ENCODE measurements around the gene GPSM1. TPM values are rescaled to one million over a fixed set of nuclear protein-coding genes. Genes with fewer than 3 reads are reported as not detected.
"Not testable (repeated sequence)": the region's sequence is repeated elsewhere in the genome, so short reads cannot be mapped to it uniquely, and the experiment has no call there.

GPSM1 gene
- total RNA-seq, 3 donors from 2014 or later = 12.8 to 13.6 (median 13.4) TPM

DNA sequence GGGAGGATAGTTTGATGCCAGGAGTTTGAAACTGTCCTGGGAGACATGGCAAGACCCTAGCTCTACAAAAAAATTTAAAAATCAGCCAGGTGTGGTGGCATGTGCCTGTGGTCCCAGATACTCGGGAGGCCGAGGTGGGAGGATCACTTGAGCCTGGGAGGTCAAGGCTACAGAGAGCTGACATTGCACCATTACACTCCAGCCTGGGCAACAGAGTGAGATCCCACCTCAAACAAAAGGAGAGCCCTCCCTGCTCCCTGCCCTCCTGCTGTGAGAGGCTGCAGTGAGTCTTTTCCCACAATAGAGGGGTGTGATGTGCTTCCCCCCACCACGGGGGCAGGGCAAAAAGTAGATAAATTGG is 13.3 kb upstream of the GPSM1 start:
- Mint-ChIP-seq H3K4me3 (no peak overlapping the region), H3K27me3 (ENCODE audit: low read depth) (no peaks in the 10 kb centered on the region), H3K36me3 (ENCODE audit: insufficient read depth) (no peaks in the 10 kb centered on the region), H3K4me1 (ENCODE audit: low read depth) (no peaks in the 10 kb centered on the region), H3K9me3 (peaks cover 5% of the 10 kb centered on the region)
- DNase-seq (no peak), ATAC-seq (no peak)

- DNase-seq = no peak
- no peak for ATAC-seq
- Mint-ChIP-seq H3K27me3 (ENCODE audit: low read depth) (no peaks in the 10 kb centered on the region), H3K4me1 (ENCODE audit: low read depth) (no peaks in the 10 kb centered on the region), H3K36me3 (ENCODE audit: insufficient read depth) (no peaks in the 10 kb centered on the region), H3K9me3 (peaks cover 5% of the 10 kb centered on the region), H3K4me3 (no peak overlapping the region)
Measured at GRCh38 chr9:136314944-136315343, 12.4 kb upstream of the GPSM1 start.

DNA sequence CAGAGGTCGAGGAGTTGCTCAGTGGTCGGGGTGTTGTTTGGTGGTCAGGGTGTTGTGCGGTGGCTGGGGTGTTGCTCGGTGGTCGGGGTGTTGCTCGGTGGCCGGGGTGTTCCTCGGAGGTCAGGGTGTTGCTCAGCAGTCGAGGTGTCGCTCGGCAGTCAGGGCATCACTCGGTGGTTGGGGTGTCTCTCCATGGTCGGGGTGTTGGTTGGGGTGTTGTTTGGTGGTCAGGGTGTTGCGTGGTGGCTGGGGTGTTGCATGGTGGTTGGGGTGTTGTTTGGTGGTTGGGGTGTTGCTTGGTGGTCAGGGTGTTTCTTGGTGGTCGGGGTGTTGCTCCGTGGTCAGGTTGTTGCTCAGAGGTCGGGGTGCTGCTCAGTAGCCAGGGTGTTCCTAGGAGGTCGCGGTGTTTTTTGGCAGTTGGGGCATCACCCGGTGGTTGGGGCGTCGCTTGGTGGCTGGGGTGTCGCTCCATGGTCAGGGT is 11.0 kb upstream of the GPSM1 start:
- Mint-ChIP-seq H3K4me3 (no peak overlapping the region), H3K27me3 (ENCODE audit: low read depth) (no peaks in the 10 kb centered on the region), H3K4me1 (ENCODE audit: low read depth) (no peaks in the 10 kb centered on the region), H3K9me3 (peaks cover 5% of the 10 kb centered on the region), H3K36me3 (ENCODE audit: insufficient read depth) (no peaks in the 10 kb centered on the region)
- DNase-seq = no peak
- ATAC-seq = peak; percentile 20 to 51

DNA sequence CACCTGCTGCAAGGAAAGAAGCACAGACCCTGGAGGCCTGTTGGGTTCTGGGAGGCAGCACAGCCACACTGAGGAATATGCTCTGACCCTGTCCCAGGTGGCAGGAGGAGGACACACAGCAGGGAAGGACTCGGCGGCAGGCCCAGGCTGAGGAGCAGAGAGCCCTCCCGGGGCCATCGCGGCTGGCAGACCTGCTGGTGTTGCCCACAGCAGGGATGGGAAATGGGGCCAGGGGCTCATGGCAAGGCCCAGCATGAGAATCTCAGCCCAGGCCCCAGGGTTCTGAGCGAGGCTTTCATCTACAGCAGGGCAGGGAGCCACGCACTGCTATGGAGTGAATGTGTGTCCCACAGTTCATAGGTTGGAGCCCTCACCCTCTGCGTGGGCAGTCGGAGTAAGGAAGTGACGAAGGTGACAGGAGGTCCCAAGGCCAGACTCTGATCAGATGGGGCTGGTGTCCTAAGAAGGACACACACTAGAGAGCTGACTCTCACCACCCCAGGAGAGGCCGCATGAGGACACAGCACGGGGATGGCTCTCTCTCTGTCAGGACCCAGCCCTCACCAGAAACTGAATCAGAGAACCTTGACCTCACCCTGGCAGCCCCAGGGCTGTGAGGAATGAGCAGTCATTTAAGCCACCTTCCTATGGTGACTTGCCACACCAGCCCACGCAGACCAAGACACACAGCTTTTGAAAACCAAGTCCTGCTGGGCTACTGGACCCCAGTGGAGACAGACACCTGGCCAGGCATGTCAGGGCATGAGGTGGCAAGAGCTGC is 10.3 kb upstream of the GPSM1 start:
- DNase-seq (no peak), ATAC-seq (no peak)
- peaks cover 5% of the 10 kb centered on the region for H3K9me3 Mint-ChIP-seq
- no peaks in the 10 kb centered on the region for H3K27me3 Mint-ChIP-seq (ENCODE audit: low read depth)
- no peak overlapping the region for H3K4me3 Mint-ChIP-seq
- H3K4me1 Mint-ChIP-seq (ENCODE audit: low read depth) = no peaks in the 10 kb centered on the region
- H3K36me3 Mint-ChIP-seq (ENCODE audit: insufficient read depth) = no peaks in the 10 kb centered on the region

GRCh38 chr9:136317695-136318094 is 9.6 kb upstream of the GPSM1 start:
- Mint-ChIP-seq H3K9me3 (peaks cover 5% of the 10 kb centered on the region), H3K36me3 (ENCODE audit: insufficient read depth) (no peaks in the 10 kb centered on the region), H3K4me3 (no peak overlapping the region), H3K4me1 (ENCODE audit: low read depth) (no peaks in the 10 kb centered on the region), H3K27me3 (ENCODE audit: low read depth) (no peaks in the 10 kb centered on the region)
- no peak for DNase-seq
- no peak for ATAC-seq

GRCh38 chr9:136318111-136318775 is 9.1 kb upstream of the GPSM1 start:
- H3K9me3 Mint-ChIP-seq = peaks cover 5% of the 10 kb centered on the region
- DNase-seq = no peak
- H3K36me3 Mint-ChIP-seq (ENCODE audit: insufficient read depth) = no peaks in the 10 kb centered on the region
- ATAC-seq = no peak
- no peaks in the 10 kb centered on the region for H3K27me3 Mint-ChIP-seq (ENCODE audit: low read depth)
- no peak overlapping the region for H3K4me3 Mint-ChIP-seq
- peaks cover under 1% of the 10 kb centered on the region for H3K4me1 Mint-ChIP-seq (ENCODE audit: low read depth)

DNA sequence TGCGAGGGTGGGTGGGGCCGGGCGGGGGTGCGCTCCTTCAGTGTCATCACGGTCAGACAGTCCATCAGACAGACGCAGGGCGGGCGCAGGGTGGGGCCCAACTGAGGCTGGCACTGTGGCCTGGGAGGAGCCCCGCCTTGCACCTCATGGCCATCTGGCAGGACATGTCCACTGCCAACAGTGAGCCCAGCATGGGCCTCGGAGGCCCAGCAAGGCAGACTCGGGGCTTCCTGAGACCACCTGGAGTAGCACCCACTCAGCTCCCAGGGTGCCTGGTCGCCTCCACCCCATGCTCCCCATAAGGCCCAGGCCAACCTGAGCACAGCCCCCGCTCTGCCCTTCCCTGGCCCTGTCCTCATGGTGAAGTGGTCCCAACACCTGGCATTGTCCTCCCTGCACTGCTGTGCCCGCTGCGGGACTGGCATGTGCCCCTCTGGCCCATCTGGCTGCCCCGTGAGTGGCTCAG is 8.5 kb upstream of the GPSM1 start:
- Mint-ChIP-seq H3K36me3 (ENCODE audit: insufficient read depth) (no peaks in the 10 kb centered on the region), H3K4me3 (no peak overlapping the region), H3K27me3 (ENCODE audit: low read depth) (no peaks in the 10 kb centered on the region), H3K4me1 (ENCODE audit: low read depth) (peaks cover 2% of the 10 kb centered on the region), H3K9me3 (peaks cover 5% of the 10 kb centered on the region)
- ATAC-seq (no peak), DNase-seq (no peak)

GRCh38 chr9:136319244-136319643 is 8.1 kb upstream of the GPSM1 start:
- not testable (repeated sequence) for H3K36me3 Mint-ChIP-seq (ENCODE audit: insufficient read depth); ATAC-seq; H3K4me1 Mint-ChIP-seq (ENCODE audit: low read depth); DNase-seq; H3K27me3 Mint-ChIP-seq (ENCODE audit: low read depth); H3K9me3 Mint-ChIP-seq; H3K4me3 Mint-ChIP-seq

DNA sequence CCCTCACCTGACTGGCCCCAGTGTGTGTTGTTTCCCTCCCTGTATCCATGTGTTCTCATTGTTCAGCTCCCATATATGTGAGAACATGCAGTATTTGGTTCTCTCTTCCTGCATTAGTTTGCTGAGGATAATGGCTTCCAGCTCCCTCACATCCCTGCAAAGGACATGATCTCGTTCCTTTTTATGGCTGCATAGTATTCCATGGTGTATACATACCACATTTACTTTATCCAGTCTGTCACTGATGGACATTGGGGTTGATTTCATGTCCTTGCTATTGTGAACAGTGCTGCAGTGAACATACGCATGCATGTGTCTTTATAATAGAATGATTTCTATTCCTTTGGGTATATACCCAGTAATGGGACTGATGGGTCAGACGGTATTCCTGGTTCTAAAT is 7.4 kb upstream of the GPSM1 start:
- not testable (repeated sequence) for H3K4me1 Mint-ChIP-seq (ENCODE audit: low read depth); H3K4me3 Mint-ChIP-seq; H3K36me3 Mint-ChIP-seq (ENCODE audit: insufficient read depth); H3K27me3 Mint-ChIP-seq (ENCODE audit: low read depth); ATAC-seq; DNase-seq; H3K9me3 Mint-ChIP-seq

- not testable (repeated sequence) for H3K9me3 Mint-ChIP-seq; H3K4me1 Mint-ChIP-seq (ENCODE audit: low read depth); H3K36me3 Mint-ChIP-seq (ENCODE audit: insufficient read depth); H3K27me3 Mint-ChIP-seq (ENCODE audit: low read depth); DNase-seq; H3K4me3 Mint-ChIP-seq; ATAC-seq
Measured at GRCh38 chr9:136320972-136321371, 6.4 kb upstream of the GPSM1 start.

- DNase-seq (no peak), ATAC-seq (no peak)
- H3K27me3 Mint-ChIP-seq (ENCODE audit: low read depth) = no peaks in the 10 kb centered on the region
- no peaks in the 10 kb centered on the region for H3K9me3 Mint-ChIP-seq
- H3K4me3 Mint-ChIP-seq = no peak overlapping the region
- no peaks in the 10 kb centered on the region for H3K36me3 Mint-ChIP-seq (ENCODE audit: insufficient read depth)
- H3K4me1 Mint-ChIP-seq (ENCODE audit: low read depth) = peaks cover 2% of the 10 kb centered on the region
Measured at GRCh38 chr9:136321561-136321960, 5.8 kb upstream of the GPSM1 start.

DNA sequence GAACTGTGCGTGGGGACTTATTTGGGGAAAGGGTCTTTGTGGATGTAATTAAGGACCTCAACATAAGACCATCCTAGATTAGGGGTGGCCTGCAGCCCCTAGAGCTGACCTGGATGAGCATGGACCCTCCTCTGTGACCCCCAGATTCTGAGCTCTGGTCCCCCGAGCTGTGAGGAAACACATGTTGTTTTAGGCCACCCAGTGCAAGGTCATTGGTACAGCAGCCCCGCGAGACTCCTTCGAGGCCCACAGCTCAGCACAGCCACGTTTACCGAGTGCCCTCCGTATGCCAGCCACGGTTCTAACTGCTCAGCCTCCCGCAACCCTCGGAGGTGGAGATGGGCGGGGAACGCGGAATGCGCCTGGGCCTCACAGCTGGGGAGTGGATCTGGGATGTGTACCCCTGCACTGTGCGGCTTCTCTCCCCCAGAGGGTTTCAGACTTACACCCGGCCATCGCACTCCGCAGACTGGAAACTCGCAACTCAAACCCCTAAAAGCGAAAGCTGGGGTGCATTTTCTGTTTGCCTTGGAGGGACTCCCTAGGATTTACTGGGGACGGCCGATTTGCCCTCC is 4.5 kb upstream of the GPSM1 start:
- Mint-ChIP-seq H3K27me3 (ENCODE audit: low read depth) (no peaks in the 10 kb centered on the region), H3K4me1 (ENCODE audit: low read depth) (peaks cover 4% of the 10 kb centered on the region), H3K4me3 (no peak overlapping the region), H3K36me3 (ENCODE audit: insufficient read depth) (no peaks in the 10 kb centered on the region), H3K9me3 (no peaks in the 10 kb centered on the region)
- ATAC-seq (no peak), DNase-seq (no peak)

GRCh38 chr9:136323371-136323789 is 4.0 kb upstream of the GPSM1 start:
- no peaks in the 10 kb centered on the region for H3K27me3 Mint-ChIP-seq (ENCODE audit: low read depth)
- H3K4me3 Mint-ChIP-seq = no peak overlapping the region
- H3K4me1 Mint-ChIP-seq (ENCODE audit: low read depth) = peaks cover 4% of the 10 kb centered on the region
- no peak for ATAC-seq
- H3K36me3 Mint-ChIP-seq (ENCODE audit: insufficient read depth) = no peaks in the 10 kb centered on the region
- no peaks in the 10 kb centered on the region for H3K9me3 Mint-ChIP-seq
- no peak for DNase-seq

DNA sequence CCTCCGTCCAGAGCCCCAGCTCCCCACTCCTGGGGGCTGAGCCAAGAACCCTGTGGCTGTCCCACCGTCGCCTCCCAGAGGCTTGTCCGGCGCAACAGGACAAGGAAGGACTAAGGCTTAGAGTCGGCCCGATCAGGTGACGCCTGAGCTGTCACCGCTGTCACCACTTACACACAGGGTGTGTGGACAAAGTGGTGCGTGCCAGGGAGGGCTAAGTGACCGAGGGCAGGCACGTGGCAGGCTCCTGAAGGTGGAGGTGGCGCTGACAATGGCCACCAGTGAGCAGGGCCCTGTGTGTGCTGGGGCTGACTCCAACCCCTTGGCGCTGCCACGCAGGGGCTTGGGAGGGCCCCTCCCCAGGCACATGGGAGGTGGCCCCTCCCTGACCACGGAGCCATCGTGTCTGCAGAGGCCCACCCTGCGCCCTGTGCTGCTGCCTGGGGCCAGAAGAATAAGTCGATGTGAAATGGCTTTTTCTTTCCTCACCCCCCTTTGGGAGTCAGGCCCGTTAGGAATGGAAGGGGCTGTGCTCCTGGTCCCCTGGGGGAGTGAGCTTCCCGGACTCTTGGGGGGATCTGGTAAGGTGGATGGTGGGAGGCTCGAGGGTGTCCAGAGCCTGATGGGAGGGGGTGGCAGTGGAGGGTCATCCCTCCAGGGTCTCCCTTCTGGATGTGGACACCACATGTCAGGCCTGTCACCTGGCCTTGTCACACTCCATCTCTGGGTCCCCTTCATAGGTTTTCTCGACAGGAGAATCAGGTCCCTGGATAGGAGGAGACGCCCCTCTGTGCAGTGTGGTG is 2.6 kb upstream of the GPSM1 start:
- DNase-seq = no peak
- no peak overlapping the region for H3K4me3 Mint-ChIP-seq
- ATAC-seq = no peak
- H3K4me1 Mint-ChIP-seq (ENCODE audit: low read depth) = peaks cover 7% of the 10 kb centered on the region
- H3K36me3 Mint-ChIP-seq (ENCODE audit: insufficient read depth) = no peaks in the 10 kb centered on the region
- H3K27me3 Mint-ChIP-seq (ENCODE audit: low read depth) = peaks cover 2% of the 10 kb centered on the region
- no peaks in the 10 kb centered on the region for H3K9me3 Mint-ChIP-seq
